ENCODE results near the gene CARS2.

- TF ChIP-seq TOX (CRISPR knock-in tag; IDR thresholded peaks at IDR 0.05; ENCODE audit: borderline replicate concordance) (no peak), OSR1 (CRISPR knock-in tag; IDR thresholded peaks at IDR 0.05) (no peak), ZFP30 (CRISPR knock-in tag; IDR thresholded peaks at IDR 0.05) (no peak), PPARA (CRISPR knock-in tag; IDR thresholded peaks at IDR 0.05; ENCODE audit: borderline replicate concordance) (no peak), RARB (CRISPR knock-in tag; IDR thresholded peaks at IDR 0.05) (no peak)
- TF ChIP-seq, protein P1, sequence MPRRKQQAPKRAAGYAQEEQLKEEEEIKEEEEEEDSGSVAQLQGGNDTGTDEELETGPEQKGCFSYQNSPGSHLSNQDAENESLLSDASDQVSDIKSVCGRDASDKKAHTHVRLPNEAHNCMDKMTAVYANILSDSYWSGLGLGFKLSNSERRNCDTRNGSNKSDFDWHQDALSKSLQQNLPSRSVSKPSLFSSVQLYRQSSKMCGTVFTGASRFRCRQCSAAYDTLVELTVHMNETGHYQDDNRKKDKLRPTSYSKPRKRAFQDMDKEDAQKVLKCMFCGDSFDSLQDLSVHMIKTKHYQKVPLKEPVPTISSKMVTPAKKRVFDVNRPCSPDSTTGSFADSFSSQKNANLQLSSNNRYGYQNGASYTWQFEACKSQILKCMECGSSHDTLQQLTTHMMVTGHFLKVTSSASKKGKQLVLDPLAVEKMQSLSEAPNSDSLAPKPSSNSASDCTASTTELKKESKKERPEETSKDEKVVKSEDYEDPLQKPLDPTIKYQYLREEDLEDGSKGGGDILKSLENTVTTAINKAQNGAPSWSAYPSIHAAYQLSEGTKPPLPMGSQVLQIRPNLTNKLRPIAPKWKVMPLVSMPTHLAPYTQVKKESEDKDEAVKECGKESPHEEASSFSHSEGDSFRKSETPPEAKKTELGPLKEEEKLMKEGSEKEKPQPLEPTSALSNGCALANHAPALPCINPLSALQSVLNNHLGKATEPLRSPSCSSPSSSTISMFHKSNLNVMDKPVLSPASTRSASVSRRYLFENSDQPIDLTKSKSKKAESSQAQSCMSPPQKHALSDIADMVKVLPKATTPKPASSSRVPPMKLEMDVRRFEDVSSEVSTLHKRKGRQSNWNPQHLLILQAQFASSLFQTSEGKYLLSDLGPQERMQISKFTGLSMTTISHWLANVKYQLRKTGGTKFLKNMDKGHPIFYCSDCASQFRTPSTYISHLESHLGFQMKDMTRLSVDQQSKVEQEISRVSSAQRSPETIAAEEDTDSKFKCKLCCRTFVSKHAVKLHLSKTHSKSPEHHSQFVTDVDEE (CRISPR knock-in tag; IDR thresholded peaks at IDR 0.05), result no peak; the same call in 1 of the 2 replicates
- TF ChIP-seq, protein P2, sequence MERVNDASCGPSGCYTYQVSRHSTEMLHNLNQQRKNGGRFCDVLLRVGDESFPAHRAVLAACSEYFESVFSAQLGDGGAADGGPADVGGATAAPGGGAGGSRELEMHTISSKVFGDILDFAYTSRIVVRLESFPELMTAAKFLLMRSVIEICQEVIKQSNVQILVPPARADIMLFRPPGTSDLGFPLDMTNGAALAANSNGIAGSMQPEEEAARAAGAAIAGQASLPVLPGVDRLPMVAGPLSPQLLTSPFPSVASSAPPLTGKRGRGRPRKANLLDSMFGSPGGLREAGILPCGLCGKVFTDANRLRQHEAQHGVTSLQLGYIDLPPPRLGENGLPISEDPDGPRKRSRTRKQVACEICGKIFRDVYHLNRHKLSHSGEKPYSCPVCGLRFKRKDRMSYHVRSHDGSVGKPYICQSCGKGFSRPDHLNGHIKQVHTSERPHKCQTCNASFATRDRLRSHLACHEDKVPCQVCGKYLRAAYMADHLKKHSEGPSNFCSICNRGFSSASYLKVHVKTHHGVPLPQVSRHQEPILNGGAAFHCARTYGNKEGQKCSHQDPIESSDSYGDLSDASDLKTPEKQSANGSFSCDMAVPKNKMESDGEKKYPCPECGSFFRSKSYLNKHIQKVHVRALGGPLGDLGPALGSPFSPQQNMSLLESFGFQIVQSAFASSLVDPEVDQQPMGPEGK (CRISPR knock-in tag; IDR thresholded peaks at IDR 0.05; ENCODE audit: borderline replicate concordance), result no peak
These were observed 90.4 kb downstream of the CARS2 start, which contains the start of gene NAXD for GRCh38 chr13:110615322-110616102.
